Activated T-helper 17 cell treated with anti-CD3 and anti-CD28 coated beads, Interleukin-2, amount 50 U/mL, for 72 hours (primary cell): Measurements from ENCODE around the gene ACSS3. TPM values are rescaled to one million over a fixed set of nuclear protein-coding genes. Genes with fewer than 3 reads are reported as not detected.

Experiments
- ATAC-seq: fragments of 150-1000 bp; cut with Tn5 transposase; replicated peaks from 2 replicates; pipeline ENCODE4 v1.10.0; 2021; ENCODE audit warnings: mild to moderate bottlenecking, moderate library complexity
- H3K27ac Mint-ChIP-seq: one replicate; pipeline ENCODE4 v1.8.0; 2022; ENCODE audit warnings: mixed read lengths
- H3K27me3 Mint-ChIP-seq: one replicate; pipeline ENCODE4 v1.8.0; 2022; ENCODE audit warnings: mixed read lengths
- H3K36me3 Mint-ChIP-seq: one replicate; pipeline ENCODE4 v1.8.0; 2022; ENCODE audit warnings: low read depth, mild to moderate bottlenecking, mixed read lengths
- H3K4me1 Mint-ChIP-seq: one replicate; pipeline ENCODE4 v1.8.0; 2022; ENCODE audit warnings: mixed read lengths
- H3K4me3 Mint-ChIP-seq: one replicate; pipeline ENCODE4 v1.8.0; 2022; ENCODE audit warnings: mild to moderate bottlenecking, mixed read lengths
- H3K9me3 Mint-ChIP-seq: one replicate; pipeline ENCODE4 v1.8.0; 2022; ENCODE audit warnings: mixed read lengths
- total RNA-seq, 2 donors: library from RNA; stranded (reverse); gene quantifications; one replicate each; pipeline ENCODE4 v1.2.3, GENCODE V29; 2022

Gene ACSS3
- total RNA-seq, 2 donors from 2014 or later, result not detected

DNA sequence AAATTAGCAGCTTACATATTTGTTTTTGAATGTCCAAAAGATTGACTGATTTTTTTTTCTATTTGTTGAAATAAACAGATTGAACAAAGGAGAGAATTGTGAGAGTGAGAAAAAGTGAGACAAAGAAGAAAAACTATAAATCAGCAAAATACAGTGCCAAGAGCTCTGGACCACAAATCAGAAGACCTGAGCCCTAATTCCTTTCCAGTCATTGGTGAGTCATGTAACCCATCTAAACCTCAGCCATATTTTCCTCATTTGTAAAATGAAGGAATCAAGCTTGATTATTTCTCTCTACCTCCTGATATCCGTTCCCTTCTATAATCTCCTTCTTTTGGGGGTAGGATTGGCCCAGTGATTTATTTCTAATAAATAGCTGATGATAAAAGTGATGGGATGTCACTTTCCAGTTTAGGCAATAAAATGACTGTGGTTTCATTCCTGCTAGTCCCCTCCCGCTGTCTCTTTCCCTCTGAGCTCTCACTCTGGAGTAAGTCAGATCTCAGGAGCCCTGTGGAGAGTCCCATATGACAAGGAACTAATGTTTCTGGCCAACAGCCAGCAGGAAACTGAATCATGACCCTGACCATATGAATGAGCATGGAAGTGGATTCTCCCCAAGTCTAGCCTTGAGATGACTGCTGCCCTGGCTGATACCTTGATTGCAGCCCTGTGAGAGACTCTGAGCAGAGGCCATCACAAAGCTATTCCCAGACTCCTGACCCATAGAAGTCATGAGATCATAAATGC lies 218.9 kb downstream of the ACSS3 start:
- Mint-ChIP-seq H3K27me3 (no peaks in the 10 kb centered on the region), H3K36me3 (no peaks in the 10 kb centered on the region), H3K9me3 (peaks cover 3% of the 10 kb centered on the region), H3K27ac (no peak overlapping the region), H3K4me1 (no peaks in the 10 kb centered on the region), H3K4me3 (no peak overlapping the region)
- no peak for ATAC-seq

DNA sequence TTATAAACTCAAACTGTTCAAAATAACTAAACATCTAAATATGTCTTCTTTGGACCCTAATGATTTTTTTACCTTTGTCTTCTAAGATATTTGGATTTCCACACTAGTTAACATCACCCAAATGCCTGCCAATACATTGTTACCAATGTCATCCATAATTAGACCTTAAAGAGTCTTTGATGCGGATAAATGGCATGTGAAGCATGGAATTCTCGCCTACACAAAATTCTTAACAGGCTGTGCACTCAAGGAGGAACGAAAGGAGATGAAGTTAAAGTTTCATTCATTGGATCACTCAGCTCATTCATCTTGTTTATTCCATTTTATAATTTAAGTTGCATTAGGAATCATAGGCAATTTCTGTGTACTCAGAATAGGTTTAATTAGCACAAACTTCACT lies 219.7 kb downstream of the ACSS3 start:
- ATAC-seq, result no peak

DNA sequence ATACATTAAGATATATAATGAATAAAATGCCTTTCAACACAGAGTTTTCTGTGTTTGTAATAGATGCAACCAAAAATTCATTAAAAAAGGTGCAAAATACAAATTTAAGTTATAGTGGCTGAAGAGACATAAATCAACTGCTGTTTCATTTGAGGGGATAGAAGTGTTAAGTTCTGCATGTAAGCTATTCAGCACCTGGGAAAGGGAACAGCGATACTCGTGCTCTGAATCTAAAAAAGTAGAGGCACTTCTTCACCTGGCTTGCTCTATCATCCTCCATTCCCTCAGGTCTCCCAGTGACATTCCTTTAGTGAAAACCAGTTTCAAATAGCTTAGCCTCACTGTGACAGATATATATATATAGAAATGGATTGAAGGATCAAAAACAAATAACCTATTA lies 222.6 kb downstream of the ACSS3 start:
- Mint-ChIP-seq H3K27me3 (no peaks in the 10 kb centered on the region), H3K27ac (no peak overlapping the region), H3K9me3 (peaks cover 6% of the 10 kb centered on the region), H3K4me3 (no peak overlapping the region), H3K4me1 (no peaks in the 10 kb centered on the region), H3K36me3 (no peaks in the 10 kb centered on the region)
- no peak for ATAC-seq

More for the DNA sequence above, 219.7 kb downstream of the ACSS3 start:
- no peaks in the 10 kb centered on the region for H3K27me3 Mint-ChIP-seq
- H3K4me3 Mint-ChIP-seq, result no peak overlapping the region
- H3K4me1 Mint-ChIP-seq, result no peaks in the 10 kb centered on the region
- no peak overlapping the region for H3K27ac Mint-ChIP-seq
- no peaks in the 10 kb centered on the region for H3K36me3 Mint-ChIP-seq
- peaks cover 4% of the 10 kb centered on the region for H3K9me3 Mint-ChIP-seq

DNA sequence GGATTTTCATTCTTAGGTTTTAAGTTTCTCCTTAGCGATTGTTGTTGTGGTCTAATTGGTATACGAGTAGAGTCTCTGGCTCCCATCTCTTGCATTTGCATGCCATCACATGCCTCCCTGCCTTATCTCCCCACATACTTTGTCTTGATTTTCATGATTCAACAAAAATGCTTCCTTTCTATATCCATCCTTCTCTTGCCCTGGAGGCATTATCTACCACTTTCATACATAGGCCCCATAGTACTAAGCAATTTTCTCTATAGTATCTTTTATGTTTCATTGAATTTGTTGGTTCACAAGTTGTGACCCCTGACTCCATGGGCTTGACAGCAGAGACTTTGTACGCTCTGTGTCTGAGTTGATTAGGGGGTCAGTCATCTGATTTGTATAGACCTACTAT lies 226.1 kb downstream of the ACSS3 start:
- Mint-ChIP-seq H3K4me3 (no peak overlapping the region), H3K4me1 (no peaks in the 10 kb centered on the region), H3K36me3 (no peaks in the 10 kb centered on the region), H3K27me3 (no peaks in the 10 kb centered on the region), H3K9me3 (peaks cover 16% of the 10 kb centered on the region), H3K27ac (no peak overlapping the region)
- ATAC-seq, result no peak

Other genes with a start within 250 kb of the ACSS3 start
- not detected for gene LIN7A, start 140.1 kb upstream of the ACSS3 start, total RNA-seq